T1000 (cell line): Measurements from ENCODE around the gene REEP1.
"Not testable (repeated sequence)": the region's sequence is repeated elsewhere in the genome, so short reads cannot be mapped to it uniquely, and the experiment has no call there.

Experiments used
- DNase-seq: peaks from one replicate; lab custom pipeline; 2025; ENCODE audit warnings: mixed read lengths; lab: John Stamatoyannopoulos, UW

The REEP1 gene

GRCh38 chr2:86224645-86225355 lies 112.6 kb downstream of the REEP1 start:
- DNase-seq: no peak

- DNase-seq: no peak
Measured at GRCh38 chr2:86223927-86224560, 113.4 kb downstream of the REEP1 start.

DNA sequence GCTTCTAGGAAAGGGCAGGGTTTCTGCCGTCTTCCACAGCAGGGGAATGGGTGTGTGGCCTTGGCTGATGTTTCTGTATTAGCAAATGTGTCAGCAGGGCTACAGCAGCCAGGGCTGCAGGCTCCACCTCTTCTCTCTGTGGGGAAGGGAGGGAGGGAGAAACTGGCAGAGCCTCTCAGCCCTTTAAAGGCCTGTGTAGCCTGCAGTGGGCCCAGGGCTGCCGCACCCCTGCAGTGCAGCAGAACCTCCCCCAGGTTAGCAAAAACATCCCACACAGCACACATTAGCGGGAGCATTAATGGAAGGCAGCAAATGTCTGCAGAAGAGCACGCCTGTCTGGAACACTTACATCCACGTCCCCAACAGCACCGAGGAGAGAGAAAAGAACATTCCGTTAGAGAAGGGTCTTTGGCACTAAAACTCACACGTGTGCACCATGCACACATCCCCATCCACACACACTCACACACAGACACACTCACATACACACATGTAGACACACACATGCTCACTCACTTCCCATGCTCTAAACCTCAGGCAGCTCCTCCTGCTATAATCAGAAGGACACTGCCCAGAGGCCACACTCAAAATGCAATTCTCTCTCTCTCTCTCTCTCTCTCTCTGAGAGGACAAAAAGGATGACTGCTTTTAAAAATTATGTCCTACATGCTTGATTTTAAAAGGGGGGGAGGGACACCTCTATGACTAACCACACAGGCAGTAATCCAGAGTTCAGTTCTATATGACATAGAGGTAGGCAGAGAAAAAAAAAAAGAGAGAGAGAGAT lies 114.1 kb downstream of the REEP1 start:
- DNase-seq: no peak

DNA sequence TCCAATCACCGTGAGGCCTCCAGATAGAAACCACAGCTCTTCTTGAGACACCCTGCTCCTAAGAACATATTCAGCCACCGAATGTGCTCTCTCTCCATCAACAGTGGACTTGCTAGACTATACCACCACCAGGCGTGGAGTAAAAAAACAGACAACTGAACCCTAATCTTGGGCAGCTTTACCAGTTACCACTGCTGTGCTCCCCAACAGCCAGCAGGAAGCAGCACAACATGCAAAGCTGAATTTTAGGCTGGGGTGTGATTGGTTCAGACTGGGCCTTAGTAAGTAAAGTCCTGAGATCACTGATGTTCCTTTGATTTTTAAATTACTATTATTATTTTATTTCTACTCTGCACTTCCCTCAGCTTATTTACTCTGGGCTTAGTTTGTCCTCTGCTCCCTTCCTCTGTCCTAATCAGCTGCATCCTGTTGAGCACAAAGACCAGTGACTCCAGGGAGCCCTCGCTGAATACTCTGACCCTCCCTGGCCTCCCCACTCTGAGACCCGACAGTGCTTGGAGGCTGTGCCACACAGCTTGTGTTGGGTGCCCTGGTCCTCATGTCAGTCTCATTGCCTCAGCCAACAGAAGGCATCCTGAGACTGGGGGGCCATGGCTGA lies 116.3 kb downstream of the REEP1 start:
- no peak for DNase-seq

DNA sequence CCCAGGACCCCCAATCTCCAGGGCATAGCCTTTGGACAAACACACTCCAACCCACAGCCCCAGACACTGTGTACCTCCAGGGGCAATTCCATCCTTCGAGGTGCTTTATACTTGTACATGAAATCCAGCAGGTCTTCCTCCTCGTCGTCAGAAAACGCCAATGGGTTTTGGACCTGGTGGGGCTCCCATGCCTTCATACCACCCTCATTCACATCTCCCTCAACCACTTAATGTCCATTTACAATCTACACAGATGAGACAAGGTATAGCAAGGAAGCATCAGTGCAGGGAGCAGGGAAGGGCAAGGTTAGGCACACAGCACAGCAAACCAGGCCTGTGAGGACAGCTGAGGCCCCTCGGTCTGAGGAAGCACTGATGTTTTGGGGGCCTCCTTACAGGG lies 117.5 kb downstream of the REEP1 start:
- DNase-seq: no peak

DNA sequence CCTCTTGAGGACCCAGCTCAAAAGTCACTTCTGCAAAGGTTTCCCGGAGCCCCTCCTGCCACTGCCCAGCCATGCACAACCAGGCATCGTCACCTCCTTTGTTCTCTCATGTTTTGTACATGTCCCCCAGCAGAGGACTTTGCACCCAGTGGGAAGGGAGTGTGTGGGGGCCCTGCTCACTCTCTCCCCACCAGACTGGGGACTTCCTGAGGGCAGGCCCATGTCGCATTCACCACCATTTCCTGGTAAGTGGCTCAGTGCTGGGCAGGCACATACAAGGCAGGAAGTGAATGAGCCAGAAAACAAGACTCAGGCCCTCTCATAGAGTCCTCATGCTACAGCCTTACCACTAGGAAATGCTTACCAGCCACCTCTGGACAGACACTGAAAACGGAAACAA lies 119.3 kb downstream of the REEP1 start:
- DNase-seq: no peak

GRCh38 chr2:86216575-86217555 lies 120.6 kb downstream of the REEP1 start:
- DNase-seq: no peak

GRCh38 chr2:86214503-86214832 lies 123.0 kb downstream of the REEP1 start:
- DNase-seq: no peak

- DNase-seq: no peak
Measured at GRCh38 chr2:86213699-86214502, 123.5 kb downstream of the REEP1 start.

- DNase-seq: no peak
Measured at GRCh38 chr2:86213056-86213455, 124.4 kb downstream of the REEP1 start.

- no peak for DNase-seq
Measured at GRCh38 chr2:86211796-86212188, 125.6 kb downstream of the REEP1 start.

GRCh38 chr2:86211033-86211795 lies 126.2 kb downstream of the REEP1 start:
- no peak for DNase-seq

DNA sequence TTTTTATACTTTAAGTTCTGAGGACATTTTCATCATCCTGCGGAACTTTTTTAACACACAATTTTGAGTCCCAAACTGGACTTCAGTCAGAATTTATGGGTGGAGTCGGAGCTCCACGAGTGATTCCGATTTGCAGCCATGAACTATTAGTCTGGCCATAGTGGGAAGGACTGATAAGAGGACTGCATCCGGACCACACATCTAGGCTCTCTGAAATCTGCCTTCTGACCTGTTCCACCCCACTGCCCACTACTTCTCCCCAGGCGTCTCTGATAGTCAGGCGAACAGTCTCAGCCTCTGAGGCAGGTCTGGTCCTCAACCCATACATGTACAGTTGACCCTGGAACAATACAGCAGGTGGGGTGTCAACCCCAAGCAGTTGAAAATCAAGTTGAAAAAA lies 133.0 kb downstream of the REEP1 start:
- no peak for DNase-seq

DNA sequence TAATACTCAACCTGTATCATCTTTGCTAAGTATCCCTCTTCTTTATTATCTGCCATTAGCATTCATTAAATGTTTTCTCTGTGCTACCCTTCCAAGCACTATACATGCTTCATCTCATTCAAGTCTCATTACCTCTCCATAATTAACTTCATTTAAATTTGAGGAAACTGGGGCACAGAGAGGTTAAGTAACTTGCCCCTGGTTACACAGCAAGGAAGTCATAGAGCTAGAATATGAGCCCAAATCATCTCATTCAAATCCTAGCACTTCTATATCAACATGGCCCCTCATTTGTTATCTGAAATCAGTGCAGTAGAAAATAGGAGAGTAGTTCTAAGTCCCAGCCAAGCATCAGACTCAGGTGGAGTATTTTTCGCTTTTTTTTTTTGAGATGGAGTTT lies 133.8 kb downstream of the REEP1 start:
- DNase-seq: no peak

DNA sequence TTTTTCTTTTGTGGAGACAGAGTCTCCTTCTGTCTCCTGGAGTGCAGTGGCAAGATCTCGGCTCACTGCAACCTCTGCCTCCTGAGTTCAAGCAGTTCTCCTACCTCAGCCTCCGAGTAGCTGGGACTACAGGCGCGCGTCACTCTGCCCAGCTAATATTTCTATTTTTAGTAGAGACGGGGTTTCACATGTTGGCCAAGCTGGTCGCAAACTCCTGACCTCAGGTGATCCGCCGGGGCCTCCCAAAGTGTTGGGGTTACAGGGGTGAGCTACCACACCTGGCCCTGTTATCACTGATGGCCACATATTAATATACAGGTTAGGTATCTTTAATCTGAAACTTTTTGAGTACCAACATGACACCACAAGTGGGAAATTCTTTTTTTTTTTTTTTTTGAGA lies 134.7 kb downstream of the REEP1 start:
- DNase-seq: no peak

GRCh38 chr2:86202336-86202692 lies 135.1 kb downstream of the REEP1 start:
- no peak for DNase-seq

GRCh38 chr2:86201671-86202335 lies 135.6 kb downstream of the REEP1 start:
- DNase-seq: no peak

DNA sequence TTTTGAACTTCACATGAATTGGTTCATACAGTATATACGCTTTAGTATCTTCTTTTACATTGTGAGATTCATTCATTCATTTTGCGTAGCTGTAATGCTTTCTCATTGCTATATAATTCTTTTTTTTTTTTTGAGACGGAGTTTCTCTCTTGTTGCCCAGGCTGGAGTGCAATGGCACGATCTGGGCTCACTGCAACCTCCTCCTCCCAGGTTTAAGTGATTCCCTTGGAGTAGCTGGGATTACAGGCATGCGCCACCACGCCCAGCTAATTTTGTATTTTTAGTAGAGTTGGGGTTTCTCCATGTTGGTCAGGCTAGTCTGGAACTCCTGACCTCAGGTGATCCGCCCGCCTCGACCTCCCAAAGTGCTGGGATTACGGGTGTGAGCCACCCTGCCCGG lies 136.9 kb downstream of the REEP1 start:
- not testable (repeated sequence) for DNase-seq

- no peak for DNase-seq
Measured at GRCh38 chr2:86199834-86200177, 137.6 kb downstream of the REEP1 start.
